Peyer's patch (tissue), 4 donors: ENCODE measurements around the gene MERTK. TPM values are rescaled to one million over a fixed set of nuclear protein-coding genes. Genes with fewer than 3 reads are reported as not detected.

Experiments
- DNase-seq, 3 donors: peaks; one replicate each; pipeline ENCODE4 v3.0.0-alpha.2; 2017 to 2019
- H3K27ac ChIP-seq, 4 donors: fragments of 200-600 bp; sonication (generic); one replicate each; pipeline ENCODE4 v1.5.1; 2016 to 2019
- H3K27me3 ChIP-seq, 2 donors: fragments of 200-600 bp; sonication (generic); one replicate each; pipeline ENCODE4 v1.5.1; 2019
- H3K36me3 ChIP-seq, 3 donors: fragments of 200-600 bp; sonication (generic); one replicate each; pipeline ENCODE4 v1.5.1; 2016 to 2019
- H3K4me1 ChIP-seq, 4 donors: fragments of 200-600 bp; sonication (generic); one replicate each; pipeline ENCODE4 v1.5.1; 2016 to 2019
- H3K4me3 ChIP-seq, 4 donors: fragments of 200-600 bp; sonication (generic); 1 replicate in 3 of 4; 2 replicates in 1 of 4; pipeline ENCODE4 v1.5.1; 2016 to 2019; ENCODE audit warnings: mild to moderate bottlenecking in 1 of 4
- H3K9me3 ChIP-seq, 4 donors: fragments of 200-600 bp; sonication (generic); one replicate each; pipeline ENCODE4 v1.5.1; 2016 to 2019; ENCODE audit warnings: mild to moderate bottlenecking in 1 of 4
- POLR2A ChIP-seq, 2 donors: fragments of 450-650 bp; IDR thresholded peaks; one replicate each; pipeline ENCODE4 v1.5.1; 2017; ENCODE audit warnings: antibody characterized with exemption in 2 of 2, mild to moderate bottlenecking in 2 of 2, moderate library complexity in 2 of 2
- total RNA-seq, 4 donors: library from RNA; depleted of rRNA; stranded (reverse); fragments of >200 nt; gene quantifications; one replicate each; pipeline ENCODE4 v1.1.0, GENCODE V29; 2016
- TF ChIP-seq, protein P1 (sequence below), 6 experiments: fragments of 450-650 bp in 4 of 6; fragments of 200-600 bp in 2 of 6; sonication (generic) in 1 of 6; IDR thresholded peaks; one replicate each; pipeline ENCODE4 v1.5.1; 2017 to 2019; ENCODE audit warnings: antibody characterized with exemption in 6 of 6, mild to moderate bottlenecking in 3 of 6, moderate library complexity in 1 of 6

Gene MERTK
- total RNA-seq, 4 donors from 2014 or later, result 8.6 to 56.9 (median 18.5) TPM

DNA sequence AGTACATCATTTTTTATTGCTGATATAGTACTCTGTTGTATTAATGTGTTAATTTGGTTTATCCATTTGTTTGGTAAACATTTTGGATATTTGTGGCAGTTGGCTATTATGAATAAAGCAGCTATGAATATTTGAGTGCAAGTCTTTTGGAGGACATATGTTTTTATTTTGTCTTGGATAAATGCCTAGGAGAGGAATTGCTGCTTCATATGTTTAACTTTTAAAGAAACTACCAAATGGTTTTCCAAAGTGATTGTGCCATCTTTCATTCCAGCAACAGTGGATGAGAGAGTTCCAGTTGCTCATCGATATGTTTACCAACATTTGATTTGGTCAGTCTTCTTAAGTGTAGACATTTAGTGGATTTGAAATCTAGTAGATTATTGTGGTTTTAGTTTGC lies 51.8 kb downstream of the MERTK start:
- H3K27ac ChIP-seq, result no peak overlapping the region

GRCh38 chr2:111951486-111951885 lies 53.1 kb downstream of the MERTK start:
- H3K4me3 ChIP-seq, result no peak overlapping the region
- H3K9me3 ChIP-seq, result no peaks in the 10 kb centered on the region
- DNase-seq, result no peak
- H3K27ac ChIP-seq, result no peak overlapping the region
- H3K27me3 ChIP-seq, result no peaks in the 10 kb centered on the region
- peaks cover 0 to 10% (median 0%) of the 10 kb centered on the region in 3 donors for H3K36me3 ChIP-seq
- H3K4me1 ChIP-seq, result peaks cover 0 to 8% (median 0%) of the 10 kb centered on the region in 4 donors
- no peak for TF ChIP-seq POLR2A (IDR thresholded peaks at IDR 0.05)
- TF ChIP-seq, protein P1, sequence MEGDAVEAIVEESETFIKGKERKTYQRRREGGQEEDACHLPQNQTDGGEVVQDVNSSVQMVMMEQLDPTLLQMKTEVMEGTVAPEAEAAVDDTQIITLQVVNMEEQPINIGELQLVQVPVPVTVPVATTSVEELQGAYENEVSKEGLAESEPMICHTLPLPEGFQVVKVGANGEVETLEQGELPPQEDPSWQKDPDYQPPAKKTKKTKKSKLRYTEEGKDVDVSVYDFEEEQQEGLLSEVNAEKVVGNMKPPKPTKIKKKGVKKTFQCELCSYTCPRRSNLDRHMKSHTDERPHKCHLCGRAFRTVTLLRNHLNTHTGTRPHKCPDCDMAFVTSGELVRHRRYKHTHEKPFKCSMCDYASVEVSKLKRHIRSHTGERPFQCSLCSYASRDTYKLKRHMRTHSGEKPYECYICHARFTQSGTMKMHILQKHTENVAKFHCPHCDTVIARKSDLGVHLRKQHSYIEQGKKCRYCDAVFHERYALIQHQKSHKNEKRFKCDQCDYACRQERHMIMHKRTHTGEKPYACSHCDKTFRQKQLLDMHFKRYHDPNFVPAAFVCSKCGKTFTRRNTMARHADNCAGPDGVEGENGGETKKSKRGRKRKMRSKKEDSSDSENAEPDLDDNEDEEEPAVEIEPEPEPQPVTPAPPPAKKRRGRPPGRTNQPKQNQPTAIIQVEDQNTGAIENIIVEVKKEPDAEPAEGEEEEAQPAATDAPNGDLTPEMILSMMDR (IDR thresholded peaks at IDR 0.05), result no peak

More for the DNA sequence above, 51.8 kb downstream of the MERTK start:
- peaks cover 0 to 15% (median 0%) of the 10 kb centered on the region in 3 donors for H3K36me3 ChIP-seq
- TF ChIP-seq, protein P1 (IDR thresholded peaks at IDR 0.05), result no peak
- no peak for TF ChIP-seq POLR2A (IDR thresholded peaks at IDR 0.05)
- no peaks in the 10 kb centered on the region for H3K27me3 ChIP-seq
- no peak for DNase-seq
- peaks cover 0 to 20% (median 0%) of the 10 kb centered on the region in 4 donors for H3K4me1 ChIP-seq
- H3K4me3 ChIP-seq, result no peak overlapping the region
- H3K9me3 ChIP-seq, result no peaks in the 10 kb centered on the region

DNA sequence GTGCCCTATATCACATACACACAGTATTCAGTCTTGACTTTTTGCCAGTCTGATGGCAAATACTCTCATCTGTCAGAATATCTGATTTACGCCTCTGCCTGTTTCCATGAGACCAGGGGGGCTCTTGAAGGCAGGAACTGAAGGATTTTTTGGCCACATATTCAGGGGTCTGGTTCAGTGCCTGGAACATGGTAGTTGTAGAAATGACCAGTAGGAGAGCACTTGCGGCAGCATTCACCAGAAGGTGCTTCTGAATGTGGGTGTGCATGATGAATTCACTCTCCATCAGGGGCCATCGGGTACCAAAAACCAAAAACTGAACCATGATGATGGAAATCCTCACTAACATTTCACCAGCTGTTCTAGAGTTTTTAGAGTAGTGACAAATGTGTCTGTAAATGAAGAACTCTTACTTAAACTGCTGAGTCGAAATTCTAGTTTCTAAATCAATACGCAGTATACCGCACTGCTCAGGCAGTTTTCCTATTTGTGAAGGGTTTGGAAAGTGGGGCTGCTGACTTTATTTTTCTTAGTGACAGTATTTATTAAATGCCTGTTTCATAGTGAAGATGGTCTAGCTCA lies 54.6 kb downstream of the MERTK start:
- Histone ChIP-seq H3K4me3 (no peak overlapping the region), H3K36me3 (peaks cover 0 to 1% (median 0%) of the 10 kb centered on the region in 3 donors), H3K27ac (no peak overlapping the region), H3K9me3 (no peaks in the 10 kb centered on the region), H3K4me1 (peaks cover 0 to 7% (median 0%) of the 10 kb centered on the region in 4 donors), H3K27me3 (no peaks in the 10 kb centered on the region)
- TF ChIP-seq, protein P1 (IDR thresholded peaks at IDR 0.05), result no peak
- TF ChIP-seq POLR2A (IDR thresholded peaks at IDR 0.05), result no peak
- no peak for DNase-seq

DNA sequence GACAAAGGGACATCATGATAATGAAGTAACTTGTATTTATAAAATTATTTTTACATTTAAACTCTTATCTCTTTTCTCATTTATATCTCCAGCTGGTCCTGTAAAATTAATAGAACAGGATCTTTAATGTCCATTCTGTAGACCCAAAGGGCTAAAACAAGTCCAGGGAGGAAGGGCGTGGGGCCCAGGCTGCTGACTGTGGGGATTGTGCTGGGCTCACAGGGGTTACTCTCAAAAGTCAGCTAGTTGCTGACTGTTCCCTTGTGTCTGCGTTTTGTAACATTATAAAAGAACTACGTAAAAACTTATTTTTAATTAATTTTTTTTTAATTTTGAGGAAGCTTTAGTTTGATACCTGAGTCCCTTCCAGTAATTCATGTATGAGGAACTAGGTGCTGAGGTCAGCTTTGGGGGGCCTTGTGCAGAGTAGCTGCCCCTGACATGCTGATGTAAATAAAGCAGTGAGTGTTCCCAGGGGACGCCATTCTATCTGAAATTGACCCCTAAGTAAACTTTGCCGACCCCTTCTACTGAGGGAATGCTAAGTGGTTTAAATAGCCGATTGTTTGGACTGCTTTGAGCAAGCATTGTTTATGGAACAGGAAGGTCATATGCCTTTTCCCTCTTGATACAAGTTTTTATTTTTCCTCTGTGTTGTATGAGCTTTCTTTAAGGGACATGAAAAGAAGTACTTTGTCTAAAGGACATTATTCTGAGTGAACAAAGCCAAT lies 56.4 kb downstream of the MERTK start:
- peak overlapping the region in 1 of 4 donors; percentile 27 for H3K27ac ChIP-seq
- H3K4me3 ChIP-seq, result no peak overlapping the region
- TF ChIP-seq, protein P1 (IDR thresholded peaks at IDR 0.05), result no peak
- no peak for TF ChIP-seq POLR2A (IDR thresholded peaks at IDR 0.05)
- H3K9me3 ChIP-seq, result no peaks in the 10 kb centered on the region
- DNase-seq, result no peak
- H3K27me3 ChIP-seq, result no peaks in the 10 kb centered on the region
- no peaks in the 10 kb centered on the region for H3K36me3 ChIP-seq
- H3K4me1 ChIP-seq, result peaks cover 0 to 7% (median 0%) of the 10 kb centered on the region in 4 donors

- no peak for DNase-seq
- no peak for TF ChIP-seq POLR2A (IDR thresholded peaks at IDR 0.05)
- TF ChIP-seq, protein P1 (IDR thresholded peaks at IDR 0.05), result no peak
- Histone ChIP-seq H3K27ac (peak overlapping the region in 3 of 4 donors; percentile 27 to 79 (median 77)), H3K27me3 (no peaks in the 10 kb centered on the region), H3K36me3 (no peaks in the 10 kb centered on the region), H3K9me3 (no peaks in the 10 kb centered on the region), H3K4me3 (no peak overlapping the region), H3K4me1 (peaks cover 0 to 7% (median 0%) of the 10 kb centered on the region in 4 donors)
These were observed 59.5 kb downstream of the MERTK start for GRCh38 chr2:111957872-111958354.
